ENCODE measurements around the gene GJA4.

- TF ChIP-seq CTCF (IDR thresholded peaks at IDR 0.05 in 4 of 5, conservative IDR thresholded peaks at IDR 0.05 in 1 of 5): no peak
- no peak for TF ChIP-seq POLR2A (IDR thresholded peaks at IDR 0.05)
Measured at GRCh38 chr1:34776911-34777310, 15.9 kb upstream of the GJA4 start.

All from gastrocnemius medialis (tissue), 4 donors.